Measurements from ENCODE around the gene NAPG.
"Not testable (repeated sequence)": the region's sequence is repeated elsewhere in the genome, so short reads cannot be mapped to it uniquely, and the experiment has no call there.

DNA sequence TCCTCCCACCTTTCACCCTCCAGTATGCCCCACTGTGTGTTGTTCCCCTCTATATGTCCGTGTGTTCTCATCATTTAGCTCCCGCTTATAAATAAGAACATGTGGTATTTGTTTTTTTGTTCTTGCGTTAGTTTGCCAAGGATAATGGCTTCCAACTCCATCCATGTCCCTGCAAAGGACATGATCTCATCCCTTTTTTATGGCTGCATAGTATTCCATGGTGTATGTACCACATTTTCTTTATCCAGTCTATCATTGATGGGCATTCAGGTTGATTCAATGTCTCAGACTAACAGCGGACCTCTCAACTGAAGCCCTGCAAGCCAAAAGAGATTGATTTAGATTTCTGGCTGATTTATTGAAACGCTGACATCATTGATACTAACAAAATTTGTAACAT is 44.1 kb downstream of the NAPG start:
- not testable (repeated sequence) for TF ChIP-seq CHD2 (IDR thresholded peaks at IDR 0.05; ENCODE audit: borderline replicate concordance, low read depth, low read length); ETV6 (conservative IDR thresholded peaks at IDR 0.05 in 1 of 2, IDR thresholded peaks at IDR 0.05 in 1 of 2; ENCODE audit: borderline replicate concordance in 1 of 2, low read depth in 1 of 2); CREB1 (IDR thresholded peaks at IDR 0.05; ENCODE audit: low read depth); ATF3 (IDR thresholded peaks at IDR 0.05; ENCODE audit: borderline replicate concordance, extremely low read depth, low read depth, low read length); POLR2AphosphoS2 (IDR thresholded peaks at IDR 0.05; ENCODE audit: low read depth, low read length); LARP7 (IDR thresholded peaks at IDR 0.05); CEBPZ (IDR thresholded peaks at IDR 0.05; ENCODE audit: low read depth, low read length)
- TF ChIP-seq, protein P1, sequence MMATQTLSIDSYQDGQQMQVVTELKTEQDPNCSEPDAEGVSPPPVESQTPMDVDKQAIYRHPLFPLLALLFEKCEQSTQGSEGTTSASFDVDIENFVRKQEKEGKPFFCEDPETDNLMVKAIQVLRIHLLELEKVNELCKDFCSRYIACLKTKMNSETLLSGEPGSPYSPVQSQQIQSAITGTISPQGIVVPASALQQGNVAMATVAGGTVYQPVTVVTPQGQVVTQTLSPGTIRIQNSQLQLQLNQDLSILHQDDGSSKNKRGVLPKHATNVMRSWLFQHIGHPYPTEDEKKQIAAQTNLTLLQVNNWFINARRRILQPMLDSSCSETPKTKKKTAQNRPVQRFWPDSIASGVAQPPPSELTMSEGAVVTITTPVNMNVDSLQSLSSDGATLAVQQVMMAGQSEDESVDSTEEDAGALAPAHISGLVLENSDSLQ (IDR thresholded peaks at IDR 0.05): not testable (repeated sequence)
- TF ChIP-seq, protein P2, sequence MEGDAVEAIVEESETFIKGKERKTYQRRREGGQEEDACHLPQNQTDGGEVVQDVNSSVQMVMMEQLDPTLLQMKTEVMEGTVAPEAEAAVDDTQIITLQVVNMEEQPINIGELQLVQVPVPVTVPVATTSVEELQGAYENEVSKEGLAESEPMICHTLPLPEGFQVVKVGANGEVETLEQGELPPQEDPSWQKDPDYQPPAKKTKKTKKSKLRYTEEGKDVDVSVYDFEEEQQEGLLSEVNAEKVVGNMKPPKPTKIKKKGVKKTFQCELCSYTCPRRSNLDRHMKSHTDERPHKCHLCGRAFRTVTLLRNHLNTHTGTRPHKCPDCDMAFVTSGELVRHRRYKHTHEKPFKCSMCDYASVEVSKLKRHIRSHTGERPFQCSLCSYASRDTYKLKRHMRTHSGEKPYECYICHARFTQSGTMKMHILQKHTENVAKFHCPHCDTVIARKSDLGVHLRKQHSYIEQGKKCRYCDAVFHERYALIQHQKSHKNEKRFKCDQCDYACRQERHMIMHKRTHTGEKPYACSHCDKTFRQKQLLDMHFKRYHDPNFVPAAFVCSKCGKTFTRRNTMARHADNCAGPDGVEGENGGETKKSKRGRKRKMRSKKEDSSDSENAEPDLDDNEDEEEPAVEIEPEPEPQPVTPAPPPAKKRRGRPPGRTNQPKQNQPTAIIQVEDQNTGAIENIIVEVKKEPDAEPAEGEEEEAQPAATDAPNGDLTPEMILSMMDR (IDR thresholded peaks at IDR 0.05 in 2 of 3, conservative IDR thresholded peaks at IDR 0.05 in 1 of 3; ENCODE audit: control insufficient read depth in 2 of 3, extremely low read depth in 1 of 3, insufficient read depth in 1 of 3, low read depth in 3 of 3, low read length in 3 of 3): not testable (repeated sequence)

Measured in GM12878 (cell line).